DND-41 (cell line): ENCODE data around the gene SLC24A3.

Source experiments
- CTCF ChIP-seq: IDR thresholded peaks from 2 replicates; pipeline ENCODE4 v1.5.1; 2012; ENCODE audit warnings: borderline replicate concordance, low read length, moderate library complexity, mild to moderate bottlenecking; ENCODE audit not compliant: poor library complexity, severe bottlenecking; ENCODE audit errors: extremely low read depth
- EZH2 ChIP-seq: IDR thresholded peaks from 3 replicates; pipeline ENCODE4 v1.6.1; 2012; ENCODE audit warnings: borderline replicate concordance, low read depth, mild to moderate bottlenecking, moderate library complexity, low read length, inconsistent platforms; ENCODE audit not compliant: severe bottlenecking

GRCh38 chr20:19582782-19583181 is 370.3 kb downstream of the SLC24A3 start:
- TF ChIP-seq CTCF (no peak), EZH2 (no peak)
